B cell (primary cell): ENCODE data around the gene UBN1. TPM values are rescaled to one million over a fixed set of nuclear protein-coding genes. Genes with fewer than 3 reads are reported as not detected.

Experiments used
- ATAC-seq: fragments of 200-7000 bp; cut with Tn5 transposase; one replicate; pipeline ENCODE4 v1.10.0; 2021; ENCODE audit warnings: low read depth, mild to moderate bottlenecking, moderate number of reproducible peaks, moderate library complexity
- CTCF ChIA-PET: fragments of 350-600 bp; sonication (Branson Sonifier 250); formaldehyde crosslinking; loops from one replicate; lab custom pipeline; 2021; ENCODE audit warnings: antibody characterized with exemption, inconsistent platforms; lab: Charles Lee
- POLR2A ChIA-PET: fragments of 350-600 bp; sonication (Branson Sonifier 250); formaldehyde crosslinking; loops from one replicate; lab custom pipeline; 2021; ENCODE audit warnings: antibody characterized with exemption; lab: Charles Lee
- DNase-seq: peaks from one replicate; pipeline ENCODE4 v3.0.0; 2013
- H2AFZ ChIP-seq: 2 replicates; pipeline ENCODE4 v1.6.1; 2012; ENCODE audit warnings: mild to moderate bottlenecking, low read depth, low read length; ENCODE audit not compliant: insufficient read depth, poor library complexity, severe bottlenecking
- H3K27ac ChIP-seq, 2 donors: 1 replicate in 1 of 2; 2 replicates in 1 of 2; pipeline ENCODE4 v1.5.1; 2012 to 2013; ENCODE audit warnings: low read length in 2 of 2, mild to moderate bottlenecking in 2 of 2, moderate library complexity in 1 of 2
- H3K27me3 ChIP-seq, 4 experiments: fragments of 200-600 bp in 1 of 4; sonication (generic) in 1 of 4; replicated peaks in 1 of 4; 1 replicate in 2 of 4; 2 replicates in 2 of 4; pipeline versions ENCODE4 v1.6.1 to v1.7.0; 2013 to 2016; ENCODE audit warnings: low read length in 3 of 4, mild to moderate bottlenecking in 2 of 4, mixed read lengths in 1 of 4, moderate library complexity in 1 of 4; ENCODE audit not compliant: insufficient read depth in 4 of 4, control insufficient read depth in 3 of 4; ENCODE audit errors: control extremely low read depth in 1 of 4
- H3K36me3 ChIP-seq, 2 experiments: replicated peaks in 1 of 2; 1 replicate in 1 of 2; 2 replicates in 1 of 2; pipeline versions ENCODE4 v1.6.1 to v1.7.1; 2013; ENCODE audit warnings: low read length in 1 of 2; ENCODE audit not compliant: insufficient read depth in 2 of 2, control insufficient read depth in 1 of 2; ENCODE audit errors: control extremely low read depth in 1 of 2, extremely low read depth in 1 of 2
- H3K4me1 ChIP-seq, 2 donors: fragments of 200-600 bp in 1 of 2; sonication (generic) in 1 of 2; 1 replicate in 1 of 2; 2 replicates in 1 of 2; pipeline versions ENCODE4 v1.5.1 to v1.6.1; 2013 to 2017; ENCODE audit warnings: low read length in 2 of 2; ENCODE audit not compliant: control insufficient read depth in 2 of 2, insufficient read depth in 2 of 2
- H3K4me2 ChIP-seq: replicated peaks from 2 replicates; pipeline ENCODE3; 2012; ENCODE audit warnings: mild to moderate bottlenecking, low read depth, low read length; ENCODE audit not compliant: poor library complexity, severe bottlenecking
- H3K4me3 ChIP-seq, 5 experiments: fragments of 200-600 bp in 1 of 5; sonication (generic) in 1 of 5; 1 replicate in 3 of 5; 2 replicates in 2 of 5; pipeline versions ENCODE4 v1.5.1 to v1.7.0; 2011 to 2016; ENCODE audit warnings: low read length in 4 of 5, mild to moderate bottlenecking in 4 of 5, low read depth in 2 of 5, control low read depth in 1 of 5, moderate library complexity in 1 of 5; ENCODE audit not compliant: insufficient read depth in 1 of 5; ENCODE audit errors: control extremely low read depth in 1 of 5, extremely low read depth in 1 of 5
- H3K79me2 ChIP-seq: fragments of 200-600 bp; sonication (generic); one replicate; pipeline ENCODE4 v1.6.0; 2016; ENCODE audit warnings: low read length; ENCODE audit not compliant: control insufficient read depth, insufficient read depth
- H3K9ac ChIP-seq: fragments of 200-600 bp; sonication (generic); 2 replicates; pipeline ENCODE4 v1.6.1; 2017; ENCODE audit warnings: mild to moderate bottlenecking, low read length, moderate library complexity
- H3K9me3 ChIP-seq, 3 donors: one replicate each; pipeline versions ENCODE4 v1.6.1 to v1.7.1; 2013; ENCODE audit warnings: low read length in 2 of 3; ENCODE audit not compliant: control insufficient read depth in 2 of 3, insufficient read depth in 1 of 3; ENCODE audit errors: control extremely low read depth in 1 of 3
- H4K20me1 ChIP-seq: 2 replicates; pipeline ENCODE4 v1.6.0; 2012; ENCODE audit warnings: mild to moderate bottlenecking, low read length; ENCODE audit not compliant: insufficient read depth, control insufficient read depth, poor library complexity, severe bottlenecking
- H3K27ac Mint-ChIP-seq: one replicate; pipeline ENCODE4 v1.8.0; 2021; ENCODE audit warnings: mixed read lengths
- H3K27me3 Mint-ChIP-seq: one replicate; pipeline ENCODE4 v1.8.0; 2021; ENCODE audit warnings: mixed read lengths
- H3K4me1 Mint-ChIP-seq: one replicate; pipeline ENCODE4 v1.8.0; 2021; ENCODE audit warnings: mixed read lengths
- H3K4me3 Mint-ChIP-seq: one replicate; pipeline ENCODE4 v1.8.0; 2021; ENCODE audit warnings: mixed read lengths
- H3K9me3 Mint-ChIP-seq: one replicate; pipeline ENCODE4 v1.8.0; 2022; ENCODE audit warnings: mixed read lengths; ENCODE audit not compliant: insufficient read depth
- EZH2 ChIP-seq: IDR thresholded peaks from 2 replicates; pipeline ENCODE4 v1.6.1; 2012; ENCODE audit warnings: borderline replicate concordance, low read depth, mild to moderate bottlenecking, moderate library complexity, low read length; ENCODE audit not compliant: insufficient read depth, poor library complexity, severe bottlenecking
- WGBS: methylation state at CpG from one replicate; pipeline ENCODE4 v1.1.5; 2013; ENCODE audit warnings: missing lambda C conversion rate; ENCODE audit not compliant: insufficient coverage; 5-methylcytosine and 5-hydroxymethylcytosine counted together
- intact Hi-C: fragments of 100-400 bp; cut with micrococcal nuclease; formaldehyde crosslinking; loops from one replicate; pipeline ENCODE4 v1.10.0; 2022
- polyA plus RNA-seq: library from polyadenylated mRNA; depleted of rRNA; stranded (reverse); fragments of >200 nt; gene quantifications from 2 replicates; pipeline ENCODE4 v1.2.3, GENCODE V29; 2012
- total RNA-seq, 2 donors: library from RNA; stranded (reverse); fragments of 120-200 nt in 1 of 2; gene quantifications; 1 replicate in 1 of 2; 2 replicates in 1 of 2; pipeline versions ENCODE4 v1.2.3 to v1.2.4, GENCODE V29; 2013 to 2022
- TF ChIP-seq, protein P1 (sequence below): fragments of 200-600 bp; IDR thresholded peaks from one replicate; pipeline ENCODE4 v1.8.0; 2022; ENCODE audit warnings: antibody characterized with exemption, mild to moderate bottlenecking

UBN1 gene
- total and polyA plus RNA-seq, 2 donors (not counting 1 experiment from before 2014, with no cell fraction given), result 16.6 to 38.1 TPM

DNA sequence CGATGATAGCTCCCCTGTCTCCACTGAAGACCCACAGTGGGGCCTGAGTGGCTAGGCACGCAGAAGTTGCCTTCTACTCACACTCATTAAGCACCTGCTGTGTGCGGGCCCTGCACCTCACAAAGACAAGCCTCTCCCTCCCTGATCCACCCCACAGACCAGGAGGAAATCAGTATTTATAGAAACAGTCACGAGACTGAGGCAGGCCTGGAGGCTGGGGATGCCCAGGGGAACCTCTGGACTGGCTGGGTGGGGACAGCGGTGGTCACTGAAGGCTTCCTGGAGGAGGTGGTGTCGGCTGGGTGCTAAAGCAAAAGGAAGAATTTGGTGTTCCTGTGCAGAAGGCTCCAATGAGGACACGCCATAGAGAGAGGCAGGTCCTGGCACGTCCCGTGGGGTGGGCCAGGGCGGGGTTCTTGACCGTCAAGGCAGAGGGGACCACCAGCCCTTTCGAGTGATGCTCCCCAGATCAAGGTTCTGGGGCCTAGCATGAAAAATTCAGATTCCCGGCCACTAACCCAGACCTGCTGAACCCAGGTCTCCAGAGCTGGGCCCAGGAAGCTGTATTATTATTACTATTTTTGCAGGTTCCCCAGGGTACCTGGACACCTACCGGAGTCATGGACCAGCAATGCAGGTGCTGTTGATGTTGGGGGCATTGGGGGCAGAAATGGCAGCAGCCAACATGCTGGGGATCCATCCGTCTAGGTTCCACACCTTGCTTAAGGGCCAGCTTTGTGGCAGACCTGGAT, 66.7 kb downstream of the UBN1 start:
- POLR2A ChIA-PET, result no interaction called here
- H3K4me1 Mint-ChIP-seq, result no peaks in the 10 kb centered on the region
- no peak overlapping the region for H3K4me2 ChIP-seq
- no peaks in the 10 kb centered on the region for H3K9me3 Mint-ChIP-seq
- DNase-seq (no peak), ATAC-seq (no peak)
- no peak overlapping the region for H3K9ac ChIP-seq
- no peak overlapping the region for H2AFZ ChIP-seq
- H3K27ac ChIP-seq, result no peak overlapping the region
- H3K27ac Mint-ChIP-seq, result no peak overlapping the region
- H3K4me3 ChIP-seq, result no peak overlapping the region
- CTCF ChIA-PET, result no interaction called here
- H4K20me1 ChIP-seq, result no peaks in the 10 kb centered on the region
- no peaks in the 10 kb centered on the region for H3K79me2 ChIP-seq
- no peaks in the 10 kb centered on the region for H3K4me1 ChIP-seq
- WGBS, result 91% methylated on average over 15 of the region's 15 CpGs
- H3K9me3 ChIP-seq, result peaks cover 0 to 4% (median 0%) of the 10 kb centered on the region in 3 donors
- no peaks in the 10 kb centered on the region for H3K36me3 ChIP-seq
- H3K27me3 ChIP-seq, result peaks cover 0 to 12% (median 1%) of the 10 kb centered on the region in 4 experiments
- intact Hi-C loops, result no loop called here
- H3K4me3 Mint-ChIP-seq, result no peak overlapping the region
- peaks cover 14% of the 10 kb centered on the region for H3K27me3 Mint-ChIP-seq
- no peak for TF ChIP-seq EZH2
- TF ChIP-seq, protein P1, sequence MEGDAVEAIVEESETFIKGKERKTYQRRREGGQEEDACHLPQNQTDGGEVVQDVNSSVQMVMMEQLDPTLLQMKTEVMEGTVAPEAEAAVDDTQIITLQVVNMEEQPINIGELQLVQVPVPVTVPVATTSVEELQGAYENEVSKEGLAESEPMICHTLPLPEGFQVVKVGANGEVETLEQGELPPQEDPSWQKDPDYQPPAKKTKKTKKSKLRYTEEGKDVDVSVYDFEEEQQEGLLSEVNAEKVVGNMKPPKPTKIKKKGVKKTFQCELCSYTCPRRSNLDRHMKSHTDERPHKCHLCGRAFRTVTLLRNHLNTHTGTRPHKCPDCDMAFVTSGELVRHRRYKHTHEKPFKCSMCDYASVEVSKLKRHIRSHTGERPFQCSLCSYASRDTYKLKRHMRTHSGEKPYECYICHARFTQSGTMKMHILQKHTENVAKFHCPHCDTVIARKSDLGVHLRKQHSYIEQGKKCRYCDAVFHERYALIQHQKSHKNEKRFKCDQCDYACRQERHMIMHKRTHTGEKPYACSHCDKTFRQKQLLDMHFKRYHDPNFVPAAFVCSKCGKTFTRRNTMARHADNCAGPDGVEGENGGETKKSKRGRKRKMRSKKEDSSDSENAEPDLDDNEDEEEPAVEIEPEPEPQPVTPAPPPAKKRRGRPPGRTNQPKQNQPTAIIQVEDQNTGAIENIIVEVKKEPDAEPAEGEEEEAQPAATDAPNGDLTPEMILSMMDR, result no peak

DNA sequence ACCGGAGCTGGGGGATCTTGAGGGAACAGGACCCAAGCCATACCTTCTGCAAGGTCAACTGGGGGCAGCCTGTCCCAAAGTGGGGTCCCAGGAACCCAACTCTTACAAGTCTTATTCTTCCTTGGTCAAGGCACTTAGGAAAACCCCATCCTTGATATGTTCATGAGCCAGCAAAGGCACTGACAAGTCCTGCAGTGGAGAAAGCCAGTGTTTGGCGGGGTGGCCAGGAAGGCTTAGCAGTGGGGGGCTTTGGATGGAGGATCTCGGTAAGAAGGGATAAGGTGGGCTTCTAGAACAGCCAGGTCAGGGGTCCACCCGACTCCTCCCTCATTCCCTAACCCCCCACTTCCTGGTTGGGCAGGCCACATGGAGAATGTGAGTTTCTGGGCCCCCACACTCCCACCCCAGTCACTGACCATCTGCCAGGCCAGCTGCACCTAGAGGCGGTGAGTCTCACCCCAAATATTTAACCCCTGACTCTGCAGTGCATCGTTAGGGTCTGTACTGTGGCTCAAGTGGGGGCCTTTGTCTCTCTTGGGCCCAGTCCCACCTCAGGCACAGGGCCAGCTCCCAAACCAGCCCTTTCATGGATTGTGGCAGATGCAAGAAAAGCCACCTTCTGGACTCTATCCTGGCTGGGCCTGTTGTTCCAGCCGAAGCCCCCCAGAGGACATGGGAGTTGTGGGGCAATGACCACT, 67.4 kb downstream of the UBN1 start:
- Histone ChIP-seq H3K27me3 (peaks cover 0 to 12% (median 1%) of the 10 kb centered on the region in 4 experiments), H3K79me2 (no peaks in the 10 kb centered on the region), H3K9ac (no peak overlapping the region), H3K4me3 (no peak overlapping the region), H2AFZ (no peak overlapping the region), H3K27ac (no peak overlapping the region), H4K20me1 (no peaks in the 10 kb centered on the region), H3K9me3 (peaks cover 0 to 4% (median 0%) of the 10 kb centered on the region in 3 donors), H3K4me1 (no peaks in the 10 kb centered on the region), H3K36me3 (no peaks in the 10 kb centered on the region), H3K4me2 (no peak overlapping the region)
- ATAC-seq (no peak), DNase-seq (no peak)
- H3K27me3 Mint-ChIP-seq, result peaks cover 14% of the 10 kb centered on the region
- no peak overlapping the region for H3K4me3 Mint-ChIP-seq
- TF ChIP-seq, protein P1, result no peak
- TF ChIP-seq EZH2, result no peak
- intact Hi-C loops, result no loop called here
- POLR2A ChIA-PET, result no interaction called here
- no peaks in the 10 kb centered on the region for H3K4me1 Mint-ChIP-seq
- WGBS, result 96% methylated on average over 5 of the region's 7 CpGs
- H3K9me3 Mint-ChIP-seq, result no peaks in the 10 kb centered on the region
- no peak overlapping the region for H3K27ac Mint-ChIP-seq
- CTCF ChIA-PET, result no interaction called here
